Chondrocyte (in vitro differentiated cells): ENCODE data around the gene HRH4. TPM values are rescaled to one million over a fixed set of nuclear protein-coding genes. Genes with fewer than 3 reads are reported as not detected.
A peak's percentile ranks its signal among the peaks of the same experiment; 100 is the strongest.

Experiments
- DNase-seq: peaks from one replicate; pipeline ENCODE4 v3.0.0; 2021; ENCODE audit warnings: mixed read lengths, low spot score
- H3K27ac Mint-ChIP-seq: one replicate; pipeline ENCODE4 v1.8.0; 2021; ENCODE audit warnings: mild to moderate bottlenecking, moderate library complexity, mixed read lengths; ENCODE audit not compliant: unreplicated experiment
- H3K27me3 Mint-ChIP-seq: 2 replicates; pipeline ENCODE4 v1.8.0; 2021; ENCODE audit warnings: low read depth, mixed read lengths
- H3K36me3 Mint-ChIP-seq: 2 replicates; pipeline ENCODE4 v1.8.0; 2021; ENCODE audit warnings: low read depth, mixed read lengths
- H3K4me1 Mint-ChIP-seq: 2 replicates; pipeline ENCODE4 v1.8.0; 2021; ENCODE audit warnings: low read depth, mild to moderate bottlenecking, mixed read lengths
- H3K4me3 Mint-ChIP-seq: one replicate; pipeline ENCODE4 v1.8.0; 2021; ENCODE audit warnings: mild to moderate bottlenecking, moderate library complexity, mixed read lengths; ENCODE audit not compliant: unreplicated experiment
- H3K9me3 Mint-ChIP-seq: 2 replicates; pipeline ENCODE4 v1.8.0; 2021; ENCODE audit warnings: low read depth, mixed read lengths
- total RNA-seq: library from RNA; stranded (reverse); gene quantifications from 3 replicates; pipeline ENCODE4 v1.2.1, GENCODE V29; 2021
- TF ChIP-seq, protein P1 (sequence below): fragments of 200-600 bp; sonication (generic); IDR thresholded peaks from 2 replicates; pipeline ENCODE4 v1.5.0; 2021; ENCODE audit warnings: antibody characterized with exemption, mild to moderate bottlenecking, moderate library complexity

HRH4 gene
- total RNA-seq, 1 donor from 2014 or later, result not detected

DNA sequence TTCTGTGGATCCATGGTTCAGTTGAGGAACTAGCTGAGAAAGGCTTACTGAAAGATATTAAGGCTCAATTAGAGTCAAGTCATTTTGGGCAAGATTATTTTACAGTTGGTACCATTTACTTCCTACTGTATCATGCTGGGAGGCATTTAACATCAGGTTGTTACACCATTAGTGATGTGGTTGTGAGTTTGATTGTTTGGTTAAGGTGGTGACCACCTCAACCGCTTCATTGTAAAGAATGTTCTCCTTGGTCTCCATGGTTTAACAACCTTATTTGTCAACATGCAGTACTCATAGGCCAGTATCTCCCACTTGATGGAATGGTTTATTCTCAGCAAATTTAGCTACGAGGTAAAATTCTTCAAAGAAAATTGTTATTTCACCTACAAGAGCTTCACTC is 34.1 kb downstream of the HRH4 start:
- peaks cover 2% of the 10 kb centered on the region for H3K27me3 Mint-ChIP-seq
- H3K4me1 Mint-ChIP-seq, result peaks cover 8% of the 10 kb centered on the region
- no peaks in the 10 kb centered on the region for H3K36me3 Mint-ChIP-seq
- TF ChIP-seq, protein P1, sequence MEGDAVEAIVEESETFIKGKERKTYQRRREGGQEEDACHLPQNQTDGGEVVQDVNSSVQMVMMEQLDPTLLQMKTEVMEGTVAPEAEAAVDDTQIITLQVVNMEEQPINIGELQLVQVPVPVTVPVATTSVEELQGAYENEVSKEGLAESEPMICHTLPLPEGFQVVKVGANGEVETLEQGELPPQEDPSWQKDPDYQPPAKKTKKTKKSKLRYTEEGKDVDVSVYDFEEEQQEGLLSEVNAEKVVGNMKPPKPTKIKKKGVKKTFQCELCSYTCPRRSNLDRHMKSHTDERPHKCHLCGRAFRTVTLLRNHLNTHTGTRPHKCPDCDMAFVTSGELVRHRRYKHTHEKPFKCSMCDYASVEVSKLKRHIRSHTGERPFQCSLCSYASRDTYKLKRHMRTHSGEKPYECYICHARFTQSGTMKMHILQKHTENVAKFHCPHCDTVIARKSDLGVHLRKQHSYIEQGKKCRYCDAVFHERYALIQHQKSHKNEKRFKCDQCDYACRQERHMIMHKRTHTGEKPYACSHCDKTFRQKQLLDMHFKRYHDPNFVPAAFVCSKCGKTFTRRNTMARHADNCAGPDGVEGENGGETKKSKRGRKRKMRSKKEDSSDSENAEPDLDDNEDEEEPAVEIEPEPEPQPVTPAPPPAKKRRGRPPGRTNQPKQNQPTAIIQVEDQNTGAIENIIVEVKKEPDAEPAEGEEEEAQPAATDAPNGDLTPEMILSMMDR, result no peak
- DNase-seq, result no peak
- H3K27ac Mint-ChIP-seq, result no peak overlapping the region
- H3K4me3 Mint-ChIP-seq, result no peak overlapping the region
- peaks cover 5% of the 10 kb centered on the region for H3K9me3 Mint-ChIP-seq

DNA sequence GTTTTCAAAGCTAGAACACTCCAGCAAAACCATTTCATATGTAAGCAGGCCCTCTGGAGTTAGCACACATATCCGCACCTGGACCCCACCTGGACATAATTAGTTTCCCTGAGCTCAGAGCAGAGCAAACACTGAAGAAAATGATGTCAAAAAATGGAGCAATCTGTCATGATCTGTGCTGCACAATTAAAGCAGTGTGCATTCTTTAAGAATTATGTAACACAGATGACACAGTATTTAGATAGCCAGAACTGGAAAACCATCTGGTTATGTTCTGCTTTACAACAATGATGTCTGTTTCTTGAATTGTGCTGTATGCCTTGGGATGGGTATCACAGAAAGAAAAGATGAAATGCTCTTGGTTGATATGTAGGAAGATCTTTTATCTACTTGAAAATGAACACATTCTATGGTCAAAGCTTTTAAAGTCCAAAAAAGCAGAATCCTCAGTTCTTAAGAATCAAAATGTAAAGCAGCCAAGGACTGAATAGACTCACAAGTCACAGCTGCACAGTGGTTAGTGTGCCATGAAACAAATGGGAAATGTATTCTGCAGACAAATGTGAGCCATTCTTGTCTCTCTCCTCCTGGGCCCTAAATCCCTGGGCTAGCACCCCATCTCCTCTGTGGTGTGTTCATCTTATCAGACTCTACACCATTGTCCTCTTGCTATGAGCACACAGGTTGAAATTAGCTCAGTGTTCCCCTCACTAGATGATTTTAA is 36.8 kb downstream of the HRH4 start:
- Mint-ChIP-seq H3K27me3 (peaks cover 5% of the 10 kb centered on the region), H3K9me3 (peaks cover 8% of the 10 kb centered on the region), H3K4me3 (no peak overlapping the region), H3K36me3 (peaks cover 3% of the 10 kb centered on the region), H3K4me1 (peaks cover 13% of the 10 kb centered on the region), H3K27ac (no peak overlapping the region)
- no peak for DNase-seq
- TF ChIP-seq, protein P1, result no peak

DNA sequence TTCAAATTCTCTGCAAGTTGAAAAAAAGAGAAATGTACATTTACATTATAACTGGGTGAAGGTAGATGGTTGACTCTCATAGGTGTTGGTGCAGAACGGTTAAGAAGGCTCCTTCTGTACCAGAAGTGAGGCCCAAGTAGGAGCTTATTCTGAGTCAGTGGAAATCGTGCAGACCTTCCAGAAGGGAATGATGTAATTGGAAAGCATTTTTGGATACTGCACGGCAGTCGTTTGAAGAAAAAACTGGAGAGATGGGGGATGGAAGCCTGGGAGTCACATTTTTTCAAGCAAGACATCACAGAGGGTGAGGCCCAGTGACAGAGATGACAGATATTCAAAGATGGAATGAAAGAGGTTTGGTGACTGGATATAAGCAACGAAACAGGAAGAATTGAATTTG is 39.4 kb downstream of the HRH4 start:
- DNase-seq, result no peak
- no peak overlapping the region for H3K4me3 Mint-ChIP-seq
- peak overlapping the region; percentile 46 for H3K27ac Mint-ChIP-seq
- TF ChIP-seq, protein P1, result no peak
- H3K36me3 Mint-ChIP-seq, result peaks cover 3% of the 10 kb centered on the region
- peaks cover 13% of the 10 kb centered on the region for H3K4me1 Mint-ChIP-seq
- peaks cover 3% of the 10 kb centered on the region for H3K9me3 Mint-ChIP-seq
- H3K27me3 Mint-ChIP-seq, result peaks cover 5% of the 10 kb centered on the region

DNA sequence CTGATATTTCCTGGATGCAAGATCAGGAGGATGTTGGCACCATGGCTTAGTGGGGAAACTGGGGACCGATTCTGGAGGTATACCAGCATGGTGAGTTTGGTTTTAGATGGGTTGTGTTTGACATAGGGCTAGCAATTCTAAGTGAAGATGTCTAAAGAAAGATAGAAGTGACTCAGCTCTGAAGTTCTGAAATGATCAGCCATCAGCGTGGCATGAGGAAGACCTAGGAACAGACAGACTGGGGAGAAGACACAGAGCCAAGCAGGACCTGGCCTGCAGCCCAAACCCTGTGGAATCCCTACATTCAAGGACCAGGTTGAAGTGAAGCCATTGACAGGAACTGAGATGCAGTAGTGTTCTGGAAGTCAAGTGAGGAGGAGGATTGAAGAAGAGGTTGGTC is 39.8 kb downstream of the HRH4 start:
- peaks cover 13% of the 10 kb centered on the region for H3K4me1 Mint-ChIP-seq
- peak overlapping the region; percentile 46 for H3K27ac Mint-ChIP-seq
- no peak for DNase-seq
- H3K9me3 Mint-ChIP-seq, result peaks cover 3% of the 10 kb centered on the region
- H3K4me3 Mint-ChIP-seq, result no peak overlapping the region
- TF ChIP-seq, protein P1, result no peak
- peaks cover 5% of the 10 kb centered on the region for H3K27me3 Mint-ChIP-seq
- peaks cover 3% of the 10 kb centered on the region for H3K36me3 Mint-ChIP-seq

DNA sequence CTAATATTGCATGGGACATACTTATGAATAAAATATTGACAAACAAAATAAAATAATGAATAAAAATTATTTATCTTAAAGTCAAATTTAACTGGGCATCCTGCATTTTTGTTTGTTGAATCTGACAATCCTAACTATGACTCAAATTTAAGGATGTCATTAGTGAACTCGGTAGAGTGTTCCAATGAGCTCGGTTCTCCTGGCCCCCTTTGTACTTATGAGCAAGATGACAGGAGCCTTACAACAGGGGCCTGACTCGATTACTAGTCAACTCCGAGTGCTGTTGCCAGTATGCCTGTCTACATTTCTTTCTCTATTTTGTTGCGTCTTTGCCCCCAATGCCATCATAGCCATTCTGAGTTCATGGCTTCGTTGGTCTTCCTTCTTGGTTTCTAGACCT is 40.3 kb downstream of the HRH4 start:
- no peak for DNase-seq
- H3K27ac Mint-ChIP-seq, result no peak overlapping the region
- H3K9me3 Mint-ChIP-seq, result peaks cover 3% of the 10 kb centered on the region
- H3K4me1 Mint-ChIP-seq, result peaks cover 13% of the 10 kb centered on the region
- no peak overlapping the region for H3K4me3 Mint-ChIP-seq
- TF ChIP-seq, protein P1, result no peak
- H3K27me3 Mint-ChIP-seq, result peaks cover 5% of the 10 kb centered on the region
- H3K36me3 Mint-ChIP-seq, result peaks cover 3% of the 10 kb centered on the region
